Measurements from ENCODE around the gene FADS3. TPM values are rescaled to one million over a fixed set of nuclear protein-coding genes. Genes with fewer than 3 reads are reported as not detected.

Gene FADS3
- total and polyA plus RNA-seq, 9 of the 15 experiments (the other 6 are each of a cell fraction or from before 2014, with no cell fraction given) = 0.97 to 148 (median 92.7) TPM

DNA sequence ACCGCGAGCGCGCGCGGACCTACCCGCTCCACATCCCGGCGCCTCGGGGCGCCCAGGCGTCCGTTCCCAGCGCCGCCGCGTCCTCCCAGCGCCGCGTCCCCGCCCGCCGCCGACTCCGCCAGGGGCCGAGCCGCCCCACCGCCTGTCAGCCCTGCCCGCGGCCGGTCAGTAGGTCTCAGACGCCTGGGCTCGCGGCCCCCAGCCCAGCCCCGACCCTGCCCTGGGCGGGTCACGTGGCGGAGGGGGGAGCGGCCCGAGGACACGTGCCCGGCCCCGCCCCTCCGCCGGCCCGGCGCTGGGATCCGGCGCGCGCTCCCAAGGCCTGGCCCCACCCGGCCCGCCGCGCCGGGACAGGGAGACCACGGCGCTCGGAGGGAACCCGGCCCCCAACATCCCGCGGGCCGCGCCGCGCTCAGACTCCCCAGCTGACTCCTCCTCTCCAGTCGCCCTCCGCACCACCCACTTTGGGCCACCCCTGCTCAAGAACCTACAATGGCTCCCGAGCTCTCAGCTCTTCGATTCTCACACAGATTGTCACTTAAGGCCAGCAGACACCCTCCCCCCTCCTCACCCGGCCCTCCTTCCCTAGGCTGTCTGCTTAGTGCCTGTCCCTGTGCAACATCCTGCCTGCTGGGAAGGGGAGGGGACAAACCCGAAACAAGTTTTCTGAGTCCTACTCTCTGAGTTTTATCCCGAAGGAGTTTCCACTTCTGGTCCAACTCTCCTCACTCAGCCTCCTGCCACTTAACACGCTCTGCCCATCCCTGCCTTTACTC is 26.2 kb upstream of the FADS3 start, which contains the start of gene RAB3IL1 (continued):
- TF ChIP-seq ZC3H11A (IDR thresholded peaks at IDR 0.05; ENCODE audit: low read depth, low read length) (no peak), YY1 (IDR thresholded peaks at IDR 0.05; ENCODE audit: borderline replicate concordance in 1 of 3, control insufficient read depth in 1 of 3, extremely low read depth in 1 of 3, insufficient read depth in 3 of 3, insufficient read length in 1 of 3, insufficient replicate concordance in 2 of 3, low read depth in 1 of 3, low read length in 2 of 3) (peak in 1 of 3 experiments; percentile 18), KDM5B (IDR thresholded peaks at IDR 0.05; ENCODE audit: insufficient replicate concordance, low read depth, low read length) (peak; percentile 42), POLR2G (IDR thresholded peaks at IDR 0.05; ENCODE audit: low read depth, low read length) (peak; percentile 67; the same call in 1 of the 2 replicates), SMAD4 (CRISPR knock-in tag; conservative IDR thresholded peaks at IDR 0.05) (peak; percentile 83; the same call in 1 of the 2 replicates), POLR2H (tag; IDR thresholded peaks at IDR 0.05; ENCODE audit: low read depth) (no peak), JUN (IDR thresholded peaks at IDR 0.05; ENCODE audit: borderline replicate concordance, low read depth, low read length) (peak; percentile 33; the same call in 1 of the 2 replicates), JUN (CRISPR knock-in tag; IDR thresholded peaks at IDR 0.05; ENCODE audit: borderline replicate concordance) (no peak), ADNP (tag; IDR thresholded peaks at IDR 0.05) (peak; percentile 72), TBP (optimal IDR thresholded peaks at IDR 0.05; ENCODE audit: low read depth, low read length) (no peak), RBM34 (IDR thresholded peaks at IDR 0.05; ENCODE audit: borderline replicate concordance, insufficient read depth, low read length) (no peak), FOXK1 (CRISPR knock-in tag; IDR thresholded peaks at IDR 0.05; ENCODE audit: borderline replicate concordance) (no peak), GATAD2B (IDR thresholded peaks at IDR 0.05; ENCODE audit: borderline replicate concordance) (peak; percentile 91), SREBF2 (CRISPR knock-in tag; IDR thresholded peaks at IDR 0.05) (no peak), KLF10 (CRISPR knock-in tag; IDR thresholded peaks at IDR 0.05) (no peak)
- TF ChIP-seq, protein P1, sequence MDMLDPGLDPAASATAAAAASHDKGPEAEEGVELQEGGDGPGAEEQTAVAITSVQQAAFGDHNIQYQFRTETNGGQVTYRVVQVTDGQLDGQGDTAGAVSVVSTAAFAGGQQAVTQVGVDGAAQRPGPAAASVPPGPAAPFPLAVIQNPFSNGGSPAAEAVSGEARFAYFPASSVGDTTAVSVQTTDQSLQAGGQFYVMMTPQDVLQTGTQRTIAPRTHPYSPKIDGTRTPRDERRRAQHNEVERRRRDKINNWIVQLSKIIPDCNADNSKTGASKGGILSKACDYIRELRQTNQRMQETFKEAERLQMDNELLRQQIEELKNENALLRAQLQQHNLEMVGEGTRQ (CRISPR knock-in tag; IDR thresholded peaks at IDR 0.05) = peak; percentile 88
- TF ChIP-seq, protein P2, sequence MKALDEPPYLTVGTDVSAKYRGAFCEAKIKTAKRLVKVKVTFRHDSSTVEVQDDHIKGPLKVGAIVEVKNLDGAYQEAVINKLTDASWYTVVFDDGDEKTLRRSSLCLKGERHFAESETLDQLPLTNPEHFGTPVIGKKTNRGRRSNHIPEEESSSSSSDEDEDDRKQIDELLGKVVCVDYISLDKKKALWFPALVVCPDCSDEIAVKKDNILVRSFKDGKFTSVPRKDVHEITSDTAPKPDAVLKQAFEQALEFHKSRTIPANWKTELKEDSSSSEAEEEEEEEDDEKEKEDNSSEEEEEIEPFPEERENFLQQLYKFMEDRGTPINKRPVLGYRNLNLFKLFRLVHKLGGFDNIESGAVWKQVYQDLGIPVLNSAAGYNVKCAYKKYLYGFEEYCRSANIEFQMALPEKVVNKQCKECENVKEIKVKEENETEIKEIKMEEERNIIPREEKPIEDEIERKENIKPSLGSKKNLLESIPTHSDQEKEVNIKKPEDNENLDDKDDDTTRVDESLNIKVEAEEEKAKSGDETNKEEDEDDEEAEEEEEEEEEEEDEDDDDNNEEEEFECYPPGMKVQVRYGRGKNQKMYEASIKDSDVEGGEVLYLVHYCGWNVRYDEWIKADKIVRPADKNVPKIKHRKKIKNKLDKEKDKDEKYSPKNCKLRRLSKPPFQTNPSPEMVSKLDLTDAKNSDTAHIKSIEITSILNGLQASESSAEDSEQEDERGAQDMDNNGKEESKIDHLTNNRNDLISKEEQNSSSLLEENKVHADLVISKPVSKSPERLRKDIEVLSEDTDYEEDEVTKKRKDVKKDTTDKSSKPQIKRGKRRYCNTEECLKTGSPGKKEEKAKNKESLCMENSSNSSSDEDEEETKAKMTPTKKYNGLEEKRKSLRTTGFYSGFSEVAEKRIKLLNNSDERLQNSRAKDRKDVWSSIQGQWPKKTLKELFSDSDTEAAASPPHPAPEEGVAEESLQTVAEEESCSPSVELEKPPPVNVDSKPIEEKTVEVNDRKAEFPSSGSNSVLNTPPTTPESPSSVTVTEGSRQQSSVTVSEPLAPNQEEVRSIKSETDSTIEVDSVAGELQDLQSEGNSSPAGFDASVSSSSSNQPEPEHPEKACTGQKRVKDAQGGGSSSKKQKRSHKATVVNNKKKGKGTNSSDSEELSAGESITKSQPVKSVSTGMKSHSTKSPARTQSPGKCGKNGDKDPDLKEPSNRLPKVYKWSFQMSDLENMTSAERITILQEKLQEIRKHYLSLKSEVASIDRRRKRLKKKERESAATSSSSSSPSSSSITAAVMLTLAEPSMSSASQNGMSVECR (CRISPR knock-in tag; IDR thresholded peaks at IDR 0.05) = peak; percentile 92; the same call in 1 of the 2 replicates

All from K562 (cell line).